GM18861 (cell line): ENCODE data around the gene FXN.
"Not testable (repeated sequence)": the region's sequence is repeated elsewhere in the genome, so short reads cannot be mapped to it uniquely, and the experiment has no call there.

ENCODE experiments used
- ATAC-seq: cut with Tn5 transposase; IDR thresholded peaks from one replicate; pipeline ENCODE4 v1.9.1; 2021; ENCODE audit not compliant: unreplicated experiment

FXN gene

GRCh38 chr9:69035438-69036308 is at the start of gene FXN:
FXN (plus strand) TSS chr9:69035752; CDS start chr9:69035783, 31 bp downstream.
- ATAC-seq, result peak; percentile 94

- not testable (repeated sequence) for ATAC-seq
Measured at GRCh38 chr9:68986949-68987348, 48.6 kb upstream of the FXN start.

GRCh38 chr9:68991457-68991856 is 44.1 kb upstream of the FXN start:
- no peak for ATAC-seq

GRCh38 chr9:68995776-68996175 is 39.8 kb upstream of the FXN start:
- no peak for ATAC-seq

GRCh38 chr9:68996462-68996861 is 39.1 kb upstream of the FXN start:
- ATAC-seq, result no peak

- no peak for ATAC-seq
Measured at GRCh38 chr9:68997666-68998065, 37.9 kb upstream of the FXN start.

GRCh38 chr9:68998385-68998784 is 37.2 kb upstream of the FXN start:
- ATAC-seq, result no peak

- no peak for ATAC-seq
Measured at GRCh38 chr9:68998812-68999211, 36.7 kb upstream of the FXN start.

GRCh38 chr9:68999393-69000105 is 36.0 kb upstream of the FXN start:
- peak; percentile 72 for ATAC-seq

GRCh38 chr9:69001921-69002320 is 33.6 kb upstream of the FXN start:
- ATAC-seq, result peak; percentile 35

- ATAC-seq, result no peak
Measured at GRCh38 chr9:69003051-69003450, 32.5 kb upstream of the FXN start.

GRCh38 chr9:69004836-69005235 is 30.7 kb upstream of the FXN start:
- ATAC-seq, result no peak

GRCh38 chr9:69009708-69010107 is 25.8 kb upstream of the FXN start:
- no peak for ATAC-seq

- no peak for ATAC-seq
Measured at GRCh38 chr9:69012696-69013381, 22.7 kb upstream of the FXN start.

GRCh38 chr9:69013382-69013727 is 22.2 kb upstream of the FXN start:
- ATAC-seq, result no peak

GRCh38 chr9:69014013-69014412 is 21.5 kb upstream of the FXN start, which contains the start of gene PRKACG:
PRKACG (minus strand) TSS chr9:69014113; CDS start chr9:69014092, 21 bp downstream.
- ATAC-seq, result no peak

- no peak for ATAC-seq
Measured at GRCh38 chr9:69016191-69017096, 19.1 kb upstream of the FXN start.

GRCh38 chr9:69018737-69019136 is 16.8 kb upstream of the FXN start:
- ATAC-seq, result no peak

- no peak for ATAC-seq
Measured at GRCh38 chr9:69019808-69020207, 15.7 kb upstream of the FXN start.

GRCh38 chr9:69020301-69021145 is 15.0 kb upstream of the FXN start:
- no peak for ATAC-seq
